SH-SY5Y (cell line): ENCODE results near the gene OR1A2.

Experiments
- GATA2 ChIP-seq: IDR thresholded peaks from 2 replicates; pipeline ENCODE4 v1.6.1; 2011; ENCODE audit warnings: mild to moderate bottlenecking, low read depth, low read length
- GATA3 ChIP-seq: IDR thresholded peaks from 2 replicates; pipeline ENCODE4 v1.6.1; 2011; ENCODE audit warnings: low read depth, mild to moderate bottlenecking, low read length, moderate library complexity

The OR1A2 gene

GRCh38 chr17:3197219-3197618, at the start of gene OR1A2:
OR1A2 (plus strand) TSS chr17:3197519; CDS start chr17:3197519, 0 bp downstream.
- no peak for TF ChIP-seq GATA3
- TF ChIP-seq GATA2 = no peak

GRCh38 chr17:3157218-3157617, 40.1 kb upstream of the OR1A2 start:
- TF ChIP-seq GATA3 = no peak
- TF ChIP-seq GATA2 = no peak

- TF ChIP-seq GATA2 = no peak
- no peak for TF ChIP-seq GATA3
Measured at GRCh38 chr17:3167574-3167973, 29.7 kb upstream of the OR1A2 start.

- TF ChIP-seq GATA2 = no peak
Measured at GRCh38 chr17:3189961-3190360, 7.4 kb upstream of the OR1A2 start.

GRCh38 chr17:3207367-3207766, 10.0 kb downstream of the OR1A2 start, which contains the start of gene OR1A1:
OR1A1 (plus strand) TSS chr17:3207667; CDS start chr17:3215621, 7,954 bp downstream.
- TF ChIP-seq GATA2 = no peak
- TF ChIP-seq GATA3 = no peak

GRCh38 chr17:3208484-3208883, 11.2 kb downstream of the OR1A2 start:
- TF ChIP-seq GATA2 (no peak), GATA3 (no peak)

GRCh38 chr17:3213001-3213400, 15.7 kb downstream of the OR1A2 start:
- no peak for TF ChIP-seq GATA3
- TF ChIP-seq GATA2 = no peak

GRCh38 chr17:3213587-3213986, 16.3 kb downstream of the OR1A2 start:
- TF ChIP-seq GATA2 (no peak), GATA3 (no peak)

- TF ChIP-seq GATA3 (no peak), GATA2 (no peak)
Measured at GRCh38 chr17:3221850-3222249, 24.5 kb downstream of the OR1A2 start.

GRCh38 chr17:3222505-3222904, 25.2 kb downstream of the OR1A2 start:
- TF ChIP-seq GATA3 = no peak
- no peak for TF ChIP-seq GATA2
